ENCODE results near the gene PRM1.

Gene PRM1

GRCh38 chr16:11238272-11239202 is 42.6 kb downstream of the PRM1 start:
- TF ChIP-seq POLR2AphosphoS5 (IDR thresholded peaks at IDR 0.05; ENCODE audit: low read depth, low read length), result no peak
- TF ChIP-seq FOXP2 (optimal IDR thresholded peaks at IDR 0.05; ENCODE audit: borderline replicate concordance, extremely low read depth, extremely low read length, insufficient read depth), result no peak
- TF ChIP-seq TAF1 (IDR thresholded peaks at IDR 0.05; ENCODE audit: borderline replicate concordance, insufficient read depth, low read length), result no peak
- no peak for TF ChIP-seq SIN3A (IDR thresholded peaks at IDR 0.05; ENCODE audit: borderline replicate concordance, insufficient read depth, low read length)
- TF ChIP-seq, protein P1, sequence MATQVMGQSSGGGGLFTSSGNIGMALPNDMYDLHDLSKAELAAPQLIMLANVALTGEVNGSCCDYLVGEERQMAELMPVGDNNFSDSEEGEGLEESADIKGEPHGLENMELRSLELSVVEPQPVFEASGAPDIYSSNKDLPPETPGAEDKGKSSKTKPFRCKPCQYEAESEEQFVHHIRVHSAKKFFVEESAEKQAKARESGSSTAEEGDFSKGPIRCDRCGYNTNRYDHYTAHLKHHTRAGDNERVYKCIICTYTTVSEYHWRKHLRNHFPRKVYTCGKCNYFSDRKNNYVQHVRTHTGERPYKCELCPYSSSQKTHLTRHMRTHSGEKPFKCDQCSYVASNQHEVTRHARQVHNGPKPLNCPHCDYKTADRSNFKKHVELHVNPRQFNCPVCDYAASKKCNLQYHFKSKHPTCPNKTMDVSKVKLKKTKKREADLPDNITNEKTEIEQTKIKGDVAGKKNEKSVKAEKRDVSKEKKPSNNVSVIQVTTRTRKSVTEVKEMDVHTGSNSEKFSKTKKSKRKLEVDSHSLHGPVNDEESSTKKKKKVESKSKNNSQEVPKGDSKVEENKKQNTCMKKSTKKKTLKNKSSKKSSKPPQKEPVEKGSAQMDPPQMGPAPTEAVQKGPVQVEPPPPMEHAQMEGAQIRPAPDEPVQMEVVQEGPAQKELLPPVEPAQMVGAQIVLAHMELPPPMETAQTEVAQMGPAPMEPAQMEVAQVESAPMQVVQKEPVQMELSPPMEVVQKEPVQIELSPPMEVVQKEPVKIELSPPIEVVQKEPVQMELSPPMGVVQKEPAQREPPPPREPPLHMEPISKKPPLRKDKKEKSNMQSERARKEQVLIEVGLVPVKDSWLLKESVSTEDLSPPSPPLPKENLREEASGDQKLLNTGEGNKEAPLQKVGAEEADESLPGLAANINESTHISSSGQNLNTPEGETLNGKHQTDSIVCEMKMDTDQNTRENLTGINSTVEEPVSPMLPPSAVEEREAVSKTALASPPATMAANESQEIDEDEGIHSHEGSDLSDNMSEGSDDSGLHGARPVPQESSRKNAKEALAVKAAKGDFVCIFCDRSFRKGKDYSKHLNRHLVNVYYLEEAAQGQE (IDR thresholded peaks at IDR 0.05; ENCODE audit: insufficient read depth in 1 of 2, low read depth in 2 of 2, low read length in 2 of 2), result no peak

GRCh38 chr16:11236461-11237254 is 44.5 kb downstream of the PRM1 start:
- TF ChIP-seq POLR2AphosphoS5 (IDR thresholded peaks at IDR 0.05; ENCODE audit: low read depth, low read length) (no peak), TAF1 (IDR thresholded peaks at IDR 0.05; ENCODE audit: borderline replicate concordance, insufficient read depth, low read length) (no peak), FOXP2 (optimal IDR thresholded peaks at IDR 0.05; ENCODE audit: borderline replicate concordance, extremely low read depth, extremely low read length, insufficient read depth) (no peak), SIN3A (IDR thresholded peaks at IDR 0.05; ENCODE audit: borderline replicate concordance, insufficient read depth, low read length) (no peak)
- TF ChIP-seq, protein P1 (IDR thresholded peaks at IDR 0.05; ENCODE audit: insufficient read depth in 1 of 2, low read depth in 2 of 2, low read length in 2 of 2), result no peak

- TF ChIP-seq POLR2AphosphoS5 (IDR thresholded peaks at IDR 0.05; ENCODE audit: low read depth, low read length), result no peak
Measured at GRCh38 chr16:11235703-11235991, 45.5 kb downstream of the PRM1 start.

DNA sequence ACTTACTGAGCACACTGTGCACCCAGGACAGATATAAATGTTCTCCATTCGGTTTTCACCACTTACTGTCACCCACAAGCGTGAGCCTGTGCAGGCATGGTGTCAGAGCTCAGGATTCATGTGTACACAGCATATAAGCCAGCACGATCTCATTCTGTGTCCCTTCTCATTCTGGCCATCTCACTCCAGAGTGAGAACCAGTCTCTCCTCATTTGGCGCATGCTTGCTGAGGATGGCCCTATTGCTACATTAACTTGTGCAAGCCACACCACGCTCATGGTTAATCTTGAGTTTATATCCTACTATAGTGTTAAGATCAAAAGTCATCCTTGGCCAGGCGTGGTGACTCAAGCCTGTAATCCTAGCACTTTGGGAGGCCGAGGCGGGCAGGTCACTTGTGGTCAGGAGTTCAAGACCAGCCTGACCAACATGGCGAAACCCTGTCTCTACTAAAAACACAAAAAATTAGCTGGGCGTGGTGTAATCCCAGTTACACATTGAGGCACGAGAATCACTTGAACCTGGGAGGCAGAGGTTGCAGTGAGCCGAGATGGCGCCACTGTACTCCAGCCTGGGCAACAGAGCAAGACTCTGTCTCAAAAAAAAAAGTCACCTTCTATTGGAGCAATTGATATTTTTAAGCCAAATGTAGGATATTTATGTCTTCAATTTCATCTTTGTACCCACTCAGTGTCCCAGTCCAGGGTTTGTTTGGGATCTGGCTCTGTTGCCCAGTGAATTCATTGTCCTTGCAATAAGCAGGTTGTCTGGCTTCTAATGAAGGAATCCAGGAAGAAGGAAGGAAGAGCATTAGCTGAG is 46.0 kb downstream of the PRM1 start:
- no peak for TF ChIP-seq TAF1 (IDR thresholded peaks at IDR 0.05; ENCODE audit: borderline replicate concordance, insufficient read depth, low read length)
- no peak for TF ChIP-seq FOXP2 (optimal IDR thresholded peaks at IDR 0.05; ENCODE audit: borderline replicate concordance, extremely low read depth, extremely low read length, insufficient read depth)
- TF ChIP-seq SIN3A (IDR thresholded peaks at IDR 0.05; ENCODE audit: borderline replicate concordance, insufficient read depth, low read length), result no peak
- TF ChIP-seq POLR2AphosphoS5 (IDR thresholded peaks at IDR 0.05; ENCODE audit: low read depth, low read length), result no peak
- TF ChIP-seq, protein P1 (IDR thresholded peaks at IDR 0.05; ENCODE audit: insufficient read depth in 1 of 2, low read depth in 2 of 2, low read length in 2 of 2), result no peak

DNA sequence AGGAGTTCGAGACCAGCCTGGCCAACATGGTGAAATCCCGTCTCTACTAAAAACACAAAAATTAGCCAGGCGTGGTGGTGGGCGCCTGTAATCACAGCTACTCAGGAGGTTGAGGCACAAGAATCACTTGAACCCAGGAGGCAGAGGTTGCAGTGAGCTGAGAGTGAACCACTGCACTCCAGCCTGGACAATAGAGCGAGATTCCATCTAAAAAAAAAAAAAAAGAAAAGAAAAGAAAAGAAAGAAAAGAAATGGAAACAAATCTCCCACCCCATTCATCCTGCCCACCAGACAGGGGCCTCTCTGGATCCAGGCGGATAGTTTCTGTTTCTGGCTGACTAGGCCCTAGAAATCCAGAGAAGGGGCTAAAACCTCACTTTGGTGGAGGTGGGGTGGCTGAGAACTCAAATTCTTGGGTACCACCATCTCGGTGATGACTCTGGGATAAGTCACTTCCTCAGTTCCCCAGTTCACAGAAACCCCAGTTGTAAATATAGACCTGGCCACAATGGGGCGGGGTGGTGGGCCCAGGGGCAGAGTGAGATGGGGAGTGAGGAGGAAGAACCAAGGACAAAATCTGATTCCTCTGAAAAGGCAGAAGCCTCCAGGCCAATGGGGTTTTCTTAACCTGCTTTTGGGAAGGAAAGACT is 47.3 kb downstream of the PRM1 start:
- TF ChIP-seq SIN3A (IDR thresholded peaks at IDR 0.05; ENCODE audit: borderline replicate concordance, insufficient read depth, low read length) (no peak), POLR2AphosphoS5 (IDR thresholded peaks at IDR 0.05; ENCODE audit: low read depth, low read length) (no peak), FOXP2 (optimal IDR thresholded peaks at IDR 0.05; ENCODE audit: borderline replicate concordance, extremely low read depth, extremely low read length, insufficient read depth) (no peak), TAF1 (IDR thresholded peaks at IDR 0.05; ENCODE audit: borderline replicate concordance, insufficient read depth, low read length) (no peak)
- TF ChIP-seq, protein P1 (IDR thresholded peaks at IDR 0.05; ENCODE audit: insufficient read depth in 1 of 2, low read depth in 2 of 2, low read length in 2 of 2), result no peak
